KMS-11 (cell line): ENCODE results near the gene HSD3B2.

ENCODE experiments used
- H2AFZ ChIP-seq: fragments of 200-600 bp; sonication (generic); 2 replicates; pipeline ENCODE4 v1.6.1; 2016; ENCODE audit warnings: antibody characterized with exemption, mixed run types, low read depth
- H3K27ac ChIP-seq: fragments of 200-600 bp; sonication (generic); 2 replicates; pipeline ENCODE4 v1.6.1; 2016; ENCODE audit warnings: mild to moderate bottlenecking, mixed run types
- H3K27me3 ChIP-seq: fragments of 200-600 bp; sonication (generic); 2 replicates; pipeline ENCODE4 v1.6.1; 2017; ENCODE audit warnings: mild to moderate bottlenecking, low read depth, mixed run types, moderate library complexity; ENCODE audit not compliant: insufficient read depth
- H3K36me3 ChIP-seq: fragments of 200-600 bp; sonication (generic); 2 replicates; pipeline ENCODE4 v1.6.1; 2017; ENCODE audit warnings: mild to moderate bottlenecking, mixed run types; ENCODE audit not compliant: insufficient read depth
- H3K4me1 ChIP-seq: fragments of 200-600 bp; sonication (generic); 2 replicates; pipeline ENCODE4 v1.6.1; 2016; ENCODE audit warnings: mild to moderate bottlenecking, low read depth, mixed run types; ENCODE audit not compliant: poor library complexity, severe bottlenecking
- H3K4me2 ChIP-seq: fragments of 200-600 bp; sonication (generic); 2 replicates; pipeline ENCODE4 v1.7.0; 2016; ENCODE audit warnings: mild to moderate bottlenecking, mixed run types
- H3K4me3 ChIP-seq: fragments of 200-600 bp; sonication (generic); IDR thresholded peaks from 2 replicates; pipeline ENCODE4 v1.6.1; 2017; ENCODE audit warnings: low read depth, low read length, mixed read lengths; ENCODE audit not compliant: insufficient read depth
- H3K79me2 ChIP-seq: fragments of 200-600 bp; sonication (generic); 2 replicates; pipeline ENCODE4 v1.6.1; 2016; ENCODE audit warnings: low read depth, mixed run types; ENCODE audit not compliant: insufficient read depth
- H3K9ac ChIP-seq: fragments of 200-600 bp; sonication (generic); 2 replicates; pipeline ENCODE4 v1.6.1; 2016; ENCODE audit warnings: mild to moderate bottlenecking, mixed run types
- H4K20me1 ChIP-seq: fragments of 200-600 bp; sonication (generic); 2 replicates; pipeline ENCODE4 v1.6.1; 2016; ENCODE audit warnings: mild to moderate bottlenecking, mixed run types; ENCODE audit not compliant: insufficient read depth
- CTCF ChIP-seq: fragments of 200-600 bp; sonication (generic); conservative IDR thresholded peaks from 2 replicates; pipeline ENCODE4 v1.6.1; 2017; ENCODE audit warnings: low read depth, mild to moderate bottlenecking, antibody characterized with exemption, low read length, moderate library complexity, mixed read lengths

Gene HSD3B2

GRCh38 chr1:119472080-119472818 lies 57.3 kb downstream of the HSD3B2 start:
- no peaks in the 10 kb centered on the region for H3K36me3 ChIP-seq
- no peak for TF ChIP-seq CTCF
- no peak overlapping the region for H3K27ac ChIP-seq
- no peak overlapping the region for H3K9ac ChIP-seq
- H4K20me1 ChIP-seq = no peaks in the 10 kb centered on the region
- no peak overlapping the region for H2AFZ ChIP-seq
- H3K4me2 ChIP-seq = no peak overlapping the region
- no peaks in the 10 kb centered on the region for H3K4me1 ChIP-seq
- H3K27me3 ChIP-seq = no peaks in the 10 kb centered on the region
- H3K4me3 ChIP-seq = no peak overlapping the region
- H3K79me2 ChIP-seq = no peaks in the 10 kb centered on the region
